CD4-positive, alpha-beta memory T cell (primary cell): ENCODE data around the gene CYP4F8. TPM values are rescaled to one million over a fixed set of nuclear protein-coding genes. Genes with fewer than 3 reads are reported as not detected.
"Not testable (repeated sequence)": the region's sequence is repeated elsewhere in the genome, so short reads cannot be mapped to it uniquely, and the experiment has no call there.

ENCODE experiments used
- CTCF ChIA-PET: fragments of 350-600 bp; sonication (Branson Sonifier 250); formaldehyde crosslinking; loops from one replicate; lab custom pipeline; 2021; ENCODE audit warnings: inconsistent platforms; ENCODE audit not compliant: partially characterized antibody; lab: Charles Lee
- POLR2A ChIA-PET: fragments of 350-600 bp; sonication (Branson Sonifier 250); formaldehyde crosslinking; loops from one replicate; lab custom pipeline; 2021; ENCODE audit not compliant: partially characterized antibody; lab: Charles Lee
- DNase-seq, 5 donors: peaks; one replicate each; pipeline versions ENCODE4 v3.0.0 to v3.0.0-alpha.2; 2020 to 2022; ENCODE audit warnings: mixed read lengths in 1 of 5
- H3K27ac ChIP-seq: one replicate; pipeline ENCODE4 v1.7.0; 2013; ENCODE audit warnings: low read depth, low read length
- H3K27me3 ChIP-seq: 2 replicates; pipeline ENCODE4 v1.7.0; 2013; ENCODE audit warnings: mild to moderate bottlenecking, low read length, moderate library complexity; ENCODE audit not compliant: insufficient read depth
- H3K36me3 ChIP-seq: 2 replicates; pipeline ENCODE4 v1.7.0; 2013; ENCODE audit warnings: mild to moderate bottlenecking, low read length, moderate library complexity; ENCODE audit not compliant: insufficient read depth
- H3K4me1 ChIP-seq: 2 replicates; pipeline ENCODE4 v1.7.0; 2013; ENCODE audit warnings: mild to moderate bottlenecking, low read length, moderate library complexity; ENCODE audit not compliant: insufficient read depth
- H3K4me3 ChIP-seq, 2 donors: one replicate each; pipeline ENCODE4 v1.7.0; 2013; ENCODE audit warnings: low read length in 2 of 2, mild to moderate bottlenecking in 1 of 2
- H3K9me3 ChIP-seq, 2 donors: one replicate each; pipeline ENCODE4 v1.7.0; 2013; ENCODE audit warnings: low read length in 2 of 2, control low read depth in 1 of 2; ENCODE audit not compliant: control insufficient read depth in 1 of 2
- H3K27ac Mint-ChIP-seq, 7 donors: one replicate each; pipeline ENCODE4 v1.8.0; 2020 to 2021; ENCODE audit warnings: mixed read lengths in 7 of 7, mild to moderate bottlenecking in 6 of 7, inconsistent platforms in 3 of 7, moderate library complexity in 3 of 7
- H3K27me3 Mint-ChIP-seq, 2 donors: one replicate each; pipeline ENCODE4 v1.8.0; 2020 to 2021; ENCODE audit warnings: mixed read lengths in 2 of 2
- H3K36me3 Mint-ChIP-seq, 2 donors: one replicate each; pipeline ENCODE4 v1.8.0; 2020 to 2021; ENCODE audit warnings: mixed read lengths in 2 of 2, inconsistent platforms in 1 of 2, mild to moderate bottlenecking in 1 of 2
- H3K4me1 Mint-ChIP-seq, 4 donors: one replicate each; pipeline ENCODE4 v1.8.0; 2020 to 2021; ENCODE audit warnings: mixed read lengths in 4 of 4, mild to moderate bottlenecking in 1 of 4
- H3K4me3 Mint-ChIP-seq, 8 donors: one replicate each; pipeline ENCODE4 v1.8.0; 2020 to 2021; ENCODE audit warnings: mixed read lengths in 8 of 8, mild to moderate bottlenecking in 7 of 8, moderate library complexity in 6 of 8, inconsistent platforms in 3 of 8
- H3K9me3 Mint-ChIP-seq, 8 donors: one replicate each; pipeline ENCODE4 v1.8.0; 2020 to 2021; ENCODE audit warnings: mixed read lengths in 8 of 8, mild to moderate bottlenecking in 5 of 8, inconsistent platforms in 3 of 8, moderate library complexity in 1 of 8
- intact Hi-C: fragments of 100-400 bp; cut with micrococcal nuclease; formaldehyde crosslinking; loops from one replicate; pipeline ENCODE4 v1.15.1; 2023
- polyA plus RNA-seq, 2 donors: library from polyadenylated mRNA; unstranded; fragments of 300-500 nt; fragmentation: Illumina TruSeq; gene quantifications; one replicate each; pipeline ENCODE4 v1.2.3, GENCODE V29; 2021
- total RNA-seq, 2 experiments: library from RNA; stranded (reverse); gene quantifications; one replicate each; pipeline ENCODE4 v1.2.3, GENCODE V29; 2021

The CYP4F8 gene
- total and polyA plus RNA-seq, 4 experiments from 2014 or later: not detected

DNA sequence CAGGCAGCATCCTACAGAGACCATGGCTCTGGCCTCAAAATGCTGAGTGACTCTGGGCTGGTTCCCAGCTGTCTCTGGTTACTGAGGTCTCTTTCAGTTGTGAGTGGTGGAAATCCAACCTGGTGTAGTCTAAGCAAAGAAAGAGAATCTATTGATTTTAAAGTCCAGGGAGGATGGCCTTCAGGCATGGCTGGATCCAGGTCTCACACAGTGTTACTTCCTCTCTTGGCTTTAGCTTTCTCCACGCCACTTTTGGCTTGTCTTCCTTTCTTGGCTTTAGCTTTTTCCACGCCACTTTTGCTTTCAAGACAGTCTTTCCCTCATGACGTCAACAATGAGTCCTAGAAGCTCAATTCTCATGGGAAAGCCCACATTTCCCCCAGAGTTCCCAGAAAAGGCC is 29.8 kb downstream of the CYP4F8 start:
- Histone ChIP-seq H3K4me3 (no peak overlapping the region), H3K27ac (no peak overlapping the region), H3K27me3 (no peaks in the 10 kb centered on the region), H3K9me3 (no peaks in the 10 kb centered on the region), H3K36me3 (no peaks in the 10 kb centered on the region), H3K4me1 (no peaks in the 10 kb centered on the region)
- Mint-ChIP-seq H3K4me1 (peaks cover 0 to 5% (median under 1%) of the 10 kb centered on the region in 4 donors), H3K36me3 (no peaks in the 10 kb centered on the region), H3K4me3 (no peak overlapping the region), H3K9me3 (peaks cover 0 to 3% (median 0%) of the 10 kb centered on the region in 8 donors), H3K27ac (no peak overlapping the region), H3K27me3 (peaks cover 10 to 14% of the 10 kb centered on the region in 2 donors)
- DNase-seq: no peak
- intact Hi-C loops: no loop called here
- POLR2A ChIA-PET: no interaction called here
- CTCF ChIA-PET: no interaction called here

DNA sequence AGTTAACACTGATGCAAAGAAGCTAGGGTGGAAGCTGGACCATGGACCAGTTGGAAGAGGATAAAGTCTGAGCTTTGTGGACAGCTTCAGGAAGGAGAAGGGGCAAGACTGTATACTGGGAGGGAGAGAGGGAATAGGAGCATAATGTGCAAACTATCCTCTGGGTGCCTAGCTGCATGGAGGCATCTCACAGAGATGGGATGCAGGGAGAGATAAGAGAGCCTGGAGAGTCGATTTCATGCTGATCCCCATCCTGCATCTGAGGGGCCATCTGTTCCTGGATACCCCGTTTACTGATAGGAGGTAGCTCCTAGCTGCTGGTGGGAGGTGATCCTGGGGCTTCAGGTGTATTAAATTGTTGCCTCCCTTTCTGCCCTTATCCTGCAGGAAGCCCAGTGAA is 34.5 kb downstream of the CYP4F8 start:
- no peak overlapping the region for H3K27ac Mint-ChIP-seq
- H3K9me3 ChIP-seq: no peaks in the 10 kb centered on the region
- H3K36me3 Mint-ChIP-seq: no peaks in the 10 kb centered on the region
- intact Hi-C loops: no loop called here
- no peak overlapping the region for H3K4me3 Mint-ChIP-seq
- peaks cover 0 to 7% (median 0%) of the 10 kb centered on the region in 8 donors for H3K9me3 Mint-ChIP-seq
- H3K27me3 Mint-ChIP-seq: peaks cover 19 to 24% of the 10 kb centered on the region in 2 donors
- no peak overlapping the region for H3K27ac ChIP-seq
- no peaks in the 10 kb centered on the region for H3K4me1 Mint-ChIP-seq
- ChIA-PET CTCF (interaction anchor here (1.8 kb wide), 1 partner anchor 23 kb away, joined by 4 read pairs; no protein-coding TSS in a partner anchor), POLR2A (no interaction called here)
- H3K36me3 ChIP-seq: no peaks in the 10 kb centered on the region
- H3K4me3 ChIP-seq: no peak overlapping the region
- no peaks in the 10 kb centered on the region for H3K27me3 ChIP-seq
- no peak for DNase-seq
- no peaks in the 10 kb centered on the region for H3K4me1 ChIP-seq

DNA sequence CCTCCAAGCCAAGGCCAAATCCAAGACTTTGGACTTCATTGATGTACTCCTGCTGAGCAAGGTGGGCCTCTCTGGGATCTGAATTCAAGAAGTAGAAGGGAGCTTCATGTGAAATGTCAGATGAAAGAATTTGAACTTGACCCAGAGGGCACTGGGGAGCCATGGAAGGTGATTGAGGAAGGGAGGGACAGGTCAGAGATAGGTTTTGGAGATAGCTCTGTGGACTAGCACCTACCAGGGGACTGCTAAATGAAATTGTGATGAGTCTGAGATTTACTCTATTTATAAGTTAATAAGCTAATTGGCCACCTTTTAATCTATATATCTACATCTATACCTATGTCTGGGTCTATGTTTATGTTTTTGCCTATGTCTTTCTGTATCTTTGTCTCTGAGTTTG is 35.1 kb downstream of the CYP4F8 start:
- H3K9me3 ChIP-seq, DNase-seq, H3K4me3 ChIP-seq, H3K36me3 ChIP-seq, H3K27me3 ChIP-seq, POLR2A ChIA-PET, H3K27ac ChIP-seq, H3K9me3 Mint-ChIP-seq, H3K36me3 Mint-ChIP-seq, H3K4me1 ChIP-seq, intact Hi-C loops, H3K4me1 Mint-ChIP-seq, H3K4me3 Mint-ChIP-seq, H3K27ac Mint-ChIP-seq: not testable (repeated sequence)
- peaks cover 24 to 30% of the 10 kb centered on the region in 2 donors for H3K27me3 Mint-ChIP-seq
- CTCF ChIA-PET: interaction anchor here (1.8 kb wide), 1 partner anchor 23 kb away, joined by 4 read pairs; no protein-coding TSS in a partner anchor

DNA sequence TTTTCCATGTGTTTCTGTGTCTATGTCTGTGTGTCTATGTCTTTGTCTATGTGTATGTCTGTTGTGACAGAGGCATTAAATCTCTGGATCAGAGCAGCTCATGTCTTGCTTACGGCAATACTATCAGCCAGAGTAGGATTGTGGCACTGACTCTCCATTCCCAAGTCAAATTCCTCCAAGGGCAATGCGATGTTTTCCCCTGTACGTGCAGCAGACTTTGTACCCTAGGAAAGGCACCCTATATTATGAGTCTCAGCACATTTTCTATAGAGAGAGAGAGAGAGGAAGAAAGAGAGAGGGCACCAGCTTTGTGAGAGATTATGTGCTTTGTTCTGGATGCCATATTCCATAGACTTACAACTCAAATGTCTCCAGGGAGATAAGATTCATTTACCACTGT is 36.8 kb downstream of the CYP4F8 start:
- Mint-ChIP-seq H3K36me3 (no peaks in the 10 kb centered on the region), H3K27me3 (peaks cover 22 to 28% of the 10 kb centered on the region in 2 donors), H3K9me3 (peaks cover 0 to 5% (median 0%) of the 10 kb centered on the region in 8 donors), H3K4me1 (no peaks in the 10 kb centered on the region), H3K27ac (no peak overlapping the region), H3K4me3 (no peak overlapping the region)
- Histone ChIP-seq H3K27me3 (no peaks in the 10 kb centered on the region), H3K4me1 (no peaks in the 10 kb centered on the region), H3K4me3 (no peak overlapping the region), H3K27ac (no peak overlapping the region), H3K9me3 (no peaks in the 10 kb centered on the region), H3K36me3 (no peaks in the 10 kb centered on the region)
- intact Hi-C loops: no loop called here
- ChIA-PET POLR2A (no interaction called here), CTCF (no interaction called here)
- DNase-seq: no peak

DNA sequence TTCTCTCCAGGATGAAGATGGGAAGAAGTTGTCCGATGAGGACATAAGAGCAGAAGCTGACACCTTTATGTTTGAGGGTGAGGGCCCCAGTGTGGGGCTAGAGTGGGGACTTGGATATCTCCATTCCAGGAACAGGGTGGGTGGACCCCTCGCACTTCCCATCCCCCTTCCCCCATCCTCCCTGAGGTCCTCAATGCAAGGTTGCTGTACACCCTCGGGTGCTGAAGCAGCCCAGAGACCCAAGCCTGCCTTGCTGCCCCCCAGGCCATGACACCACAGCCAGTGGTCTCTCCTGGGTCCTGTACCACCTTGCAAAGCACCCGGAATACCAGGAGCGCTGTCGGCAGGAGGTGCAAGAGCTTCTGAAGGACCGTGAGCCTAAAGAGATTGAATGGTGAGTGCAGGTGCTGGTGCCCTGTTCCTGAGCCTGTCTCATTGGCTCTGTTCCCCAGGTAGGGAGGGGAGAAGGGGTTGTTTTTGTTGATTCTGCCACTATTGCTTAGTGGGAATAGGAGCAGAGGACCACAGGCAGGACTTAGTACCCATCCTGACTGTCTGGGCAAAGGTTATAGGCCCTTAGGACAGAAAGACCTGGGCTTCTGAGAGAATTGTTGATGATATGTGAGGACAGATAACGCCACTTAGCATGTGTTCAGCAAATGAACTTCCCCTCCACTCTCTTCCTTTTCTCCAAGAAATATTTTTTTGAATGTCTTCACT is 37.7 kb downstream of the CYP4F8 start:
- Histone ChIP-seq H3K9me3 (no peaks in the 10 kb centered on the region), H3K4me3 (no peak overlapping the region), H3K36me3 (no peaks in the 10 kb centered on the region), H3K27ac (no peak overlapping the region), H3K27me3 (no peaks in the 10 kb centered on the region), H3K4me1 (no peaks in the 10 kb centered on the region)
- H3K9me3 Mint-ChIP-seq: peaks cover 0 to 5% (median 0%) of the 10 kb centered on the region in 8 donors
- no peaks in the 10 kb centered on the region for H3K36me3 Mint-ChIP-seq
- ChIA-PET CTCF (no interaction called here), POLR2A (no interaction called here)
- peaks cover 24 to 29% of the 10 kb centered on the region in 2 donors for H3K27me3 Mint-ChIP-seq
- no peaks in the 10 kb centered on the region for H3K4me1 Mint-ChIP-seq
- intact Hi-C loops: no loop called here
- no peak for DNase-seq
- no peak overlapping the region for H3K4me3 Mint-ChIP-seq
- no peak overlapping the region for H3K27ac Mint-ChIP-seq

DNA sequence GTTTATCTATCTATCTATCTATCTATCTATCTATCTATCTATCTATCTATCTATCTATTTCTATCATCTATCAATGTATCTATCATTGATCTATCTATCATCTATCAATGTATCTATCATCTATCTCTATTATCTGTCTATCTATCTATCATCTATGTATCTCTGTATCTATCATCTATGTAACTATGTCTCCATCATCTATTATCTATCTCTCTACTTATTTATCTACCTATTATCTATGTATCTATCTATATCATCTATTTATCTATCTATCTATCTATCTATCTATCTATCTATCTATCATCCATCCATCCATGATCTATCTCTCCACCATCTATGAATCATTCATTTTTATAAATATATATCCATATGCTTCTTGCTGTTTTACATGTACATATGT is 41.4 kb downstream of the CYP4F8 start:
- H3K27me3 ChIP-seq: peaks cover 3% of the 10 kb centered on the region
- no peaks in the 10 kb centered on the region for H3K4me1 ChIP-seq
- peaks cover 33 to 40% of the 10 kb centered on the region in 2 donors for H3K27me3 Mint-ChIP-seq
- no peaks in the 10 kb centered on the region for H3K4me1 Mint-ChIP-seq
- no peaks in the 10 kb centered on the region for H3K9me3 ChIP-seq
- H3K9me3 Mint-ChIP-seq: peaks cover 0 to 3% (median 0%) of the 10 kb centered on the region in 8 donors
- no peak overlapping the region for H3K4me3 Mint-ChIP-seq
- DNase-seq: no peak
- ChIA-PET CTCF (interaction anchor here (0.5 kb wide), 1 partner anchor 726 kb away, joined by 3 read pairs; no protein-coding TSS in a partner anchor), POLR2A (no interaction called here)
- intact Hi-C loops: no loop called here
- no peaks in the 10 kb centered on the region for H3K36me3 ChIP-seq
- no peaks in the 10 kb centered on the region for H3K36me3 Mint-ChIP-seq
- no peak overlapping the region for H3K27ac Mint-ChIP-seq
- H3K4me3 ChIP-seq: no peak overlapping the region
- no peak overlapping the region for H3K27ac ChIP-seq

DNA sequence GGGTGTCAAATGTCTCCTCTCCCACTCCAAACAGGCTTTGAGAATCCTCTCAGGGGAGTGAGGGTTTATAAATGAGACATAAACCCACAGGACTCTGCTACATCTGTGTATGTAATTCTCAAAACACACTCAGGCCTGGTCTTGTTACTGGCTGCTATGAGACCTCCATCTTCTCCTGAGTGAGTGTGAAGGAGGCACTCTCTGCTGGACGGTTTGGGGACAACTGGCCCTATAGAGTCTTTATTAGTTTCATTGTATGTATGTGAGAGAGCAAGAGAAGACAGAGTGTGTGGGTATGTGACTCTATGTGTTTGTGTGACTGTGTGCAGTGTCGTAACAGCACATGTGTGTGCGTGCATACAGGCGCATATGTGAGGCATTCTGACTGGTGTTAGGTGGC is 48.2 kb downstream of the CYP4F8 start:
- peaks cover 28 to 35% of the 10 kb centered on the region in 2 donors for H3K27me3 Mint-ChIP-seq
- Histone ChIP-seq H3K27ac (no peak overlapping the region), H3K4me3 (no peak overlapping the region), H3K36me3 (no peaks in the 10 kb centered on the region), H3K27me3 (peaks cover 3% of the 10 kb centered on the region), H3K4me1 (no peaks in the 10 kb centered on the region), H3K9me3 (no peaks in the 10 kb centered on the region)
- H3K36me3 Mint-ChIP-seq: no peaks in the 10 kb centered on the region
- ChIA-PET POLR2A (no interaction called here), CTCF (no interaction called here)
- no peak overlapping the region for H3K27ac Mint-ChIP-seq
- H3K4me3 Mint-ChIP-seq: no peak overlapping the region
- H3K4me1 Mint-ChIP-seq: no peaks in the 10 kb centered on the region
- no peak for DNase-seq
- peaks cover 0 to 13% (median 3%) of the 10 kb centered on the region in 8 donors for H3K9me3 Mint-ChIP-seq
- intact Hi-C loops: no loop called here
